ENCODE data around the gene ENAM.

ENAM gene

DNA sequence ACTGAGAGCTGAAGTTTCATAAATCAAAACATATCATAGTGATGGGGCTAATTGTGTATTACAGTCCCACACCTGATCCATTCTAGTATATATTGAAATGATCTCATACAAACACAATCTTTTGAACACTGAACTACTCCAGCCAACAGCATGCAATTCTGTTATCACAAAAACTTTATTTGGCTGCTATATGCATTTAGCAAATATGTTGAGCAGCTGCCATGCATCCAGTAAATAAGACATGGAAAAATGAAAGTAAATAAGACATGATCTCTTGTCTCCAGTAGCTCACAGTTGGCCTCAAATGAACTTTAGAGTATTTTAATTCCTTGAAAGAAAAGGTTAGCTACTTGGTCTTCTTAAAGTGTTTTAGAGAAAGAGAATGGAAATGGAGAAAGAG is 34.3 kb upstream of the ENAM start:
- DNase-seq (ENCODE audit: low read depth in 1 of 2, low spot score in 1 of 2), result no peak
- no peaks in the 10 kb centered on the region for H3K27me3 ChIP-seq (ENCODE audit: insufficient read depth, poor library complexity, severe bottlenecking)
- TF ChIP-seq SPI1 (IDR thresholded peaks at IDR 0.05; ENCODE audit: borderline replicate concordance, low read depth), result no peak
- no peak for TF ChIP-seq GABPA (IDR thresholded peaks at IDR 0.05; ENCODE audit: low read depth)
- TF ChIP-seq, protein P1, sequence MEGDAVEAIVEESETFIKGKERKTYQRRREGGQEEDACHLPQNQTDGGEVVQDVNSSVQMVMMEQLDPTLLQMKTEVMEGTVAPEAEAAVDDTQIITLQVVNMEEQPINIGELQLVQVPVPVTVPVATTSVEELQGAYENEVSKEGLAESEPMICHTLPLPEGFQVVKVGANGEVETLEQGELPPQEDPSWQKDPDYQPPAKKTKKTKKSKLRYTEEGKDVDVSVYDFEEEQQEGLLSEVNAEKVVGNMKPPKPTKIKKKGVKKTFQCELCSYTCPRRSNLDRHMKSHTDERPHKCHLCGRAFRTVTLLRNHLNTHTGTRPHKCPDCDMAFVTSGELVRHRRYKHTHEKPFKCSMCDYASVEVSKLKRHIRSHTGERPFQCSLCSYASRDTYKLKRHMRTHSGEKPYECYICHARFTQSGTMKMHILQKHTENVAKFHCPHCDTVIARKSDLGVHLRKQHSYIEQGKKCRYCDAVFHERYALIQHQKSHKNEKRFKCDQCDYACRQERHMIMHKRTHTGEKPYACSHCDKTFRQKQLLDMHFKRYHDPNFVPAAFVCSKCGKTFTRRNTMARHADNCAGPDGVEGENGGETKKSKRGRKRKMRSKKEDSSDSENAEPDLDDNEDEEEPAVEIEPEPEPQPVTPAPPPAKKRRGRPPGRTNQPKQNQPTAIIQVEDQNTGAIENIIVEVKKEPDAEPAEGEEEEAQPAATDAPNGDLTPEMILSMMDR (IDR thresholded peaks at IDR 0.05; ENCODE audit: insufficient read depth, low read length), result no peak
- TF ChIP-seq, protein P2, sequence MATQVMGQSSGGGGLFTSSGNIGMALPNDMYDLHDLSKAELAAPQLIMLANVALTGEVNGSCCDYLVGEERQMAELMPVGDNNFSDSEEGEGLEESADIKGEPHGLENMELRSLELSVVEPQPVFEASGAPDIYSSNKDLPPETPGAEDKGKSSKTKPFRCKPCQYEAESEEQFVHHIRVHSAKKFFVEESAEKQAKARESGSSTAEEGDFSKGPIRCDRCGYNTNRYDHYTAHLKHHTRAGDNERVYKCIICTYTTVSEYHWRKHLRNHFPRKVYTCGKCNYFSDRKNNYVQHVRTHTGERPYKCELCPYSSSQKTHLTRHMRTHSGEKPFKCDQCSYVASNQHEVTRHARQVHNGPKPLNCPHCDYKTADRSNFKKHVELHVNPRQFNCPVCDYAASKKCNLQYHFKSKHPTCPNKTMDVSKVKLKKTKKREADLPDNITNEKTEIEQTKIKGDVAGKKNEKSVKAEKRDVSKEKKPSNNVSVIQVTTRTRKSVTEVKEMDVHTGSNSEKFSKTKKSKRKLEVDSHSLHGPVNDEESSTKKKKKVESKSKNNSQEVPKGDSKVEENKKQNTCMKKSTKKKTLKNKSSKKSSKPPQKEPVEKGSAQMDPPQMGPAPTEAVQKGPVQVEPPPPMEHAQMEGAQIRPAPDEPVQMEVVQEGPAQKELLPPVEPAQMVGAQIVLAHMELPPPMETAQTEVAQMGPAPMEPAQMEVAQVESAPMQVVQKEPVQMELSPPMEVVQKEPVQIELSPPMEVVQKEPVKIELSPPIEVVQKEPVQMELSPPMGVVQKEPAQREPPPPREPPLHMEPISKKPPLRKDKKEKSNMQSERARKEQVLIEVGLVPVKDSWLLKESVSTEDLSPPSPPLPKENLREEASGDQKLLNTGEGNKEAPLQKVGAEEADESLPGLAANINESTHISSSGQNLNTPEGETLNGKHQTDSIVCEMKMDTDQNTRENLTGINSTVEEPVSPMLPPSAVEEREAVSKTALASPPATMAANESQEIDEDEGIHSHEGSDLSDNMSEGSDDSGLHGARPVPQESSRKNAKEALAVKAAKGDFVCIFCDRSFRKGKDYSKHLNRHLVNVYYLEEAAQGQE (IDR thresholded peaks at IDR 0.05; ENCODE audit: insufficient replicate concordance, low read depth), result no peak
- no peak for TF ChIP-seq POLR2AphosphoS5 (IDR thresholded peaks at IDR 0.05; ENCODE audit: low read depth)
- no peak overlapping the region for H3K27ac ChIP-seq (replicated peaks)
- no peak overlapping the region for H3K4me3 ChIP-seq (replicated peaks; ENCODE audit: insufficient read depth, low read length)

DNA sequence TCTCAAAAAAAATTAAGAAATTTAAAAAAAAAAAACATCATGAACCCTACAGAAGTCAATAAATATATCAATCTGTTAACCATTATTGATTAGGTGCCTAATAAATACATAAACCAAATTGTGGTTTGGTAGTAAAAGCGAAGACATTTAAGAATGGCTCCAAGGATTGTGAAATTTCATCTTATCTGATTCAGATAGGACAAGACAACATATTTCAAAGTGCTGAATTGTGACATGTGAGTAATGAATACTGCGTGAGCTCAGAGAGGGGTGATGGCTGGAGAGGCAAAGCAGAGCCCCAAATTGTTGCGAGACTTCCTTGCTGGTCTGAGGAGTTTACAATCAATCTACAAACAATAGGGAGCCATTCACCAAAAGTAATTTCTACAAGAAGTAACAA is 28.2 kb upstream of the ENAM start:
- Histone ChIP-seq H3K4me3 (replicated peaks; ENCODE audit: insufficient read depth, low read length) (no peak overlapping the region), H3K27ac (replicated peaks) (no peak overlapping the region), H3K27me3 (ENCODE audit: insufficient read depth, poor library complexity, severe bottlenecking) (no peaks in the 10 kb centered on the region)
- TF ChIP-seq, protein P1 (IDR thresholded peaks at IDR 0.05; ENCODE audit: insufficient read depth, low read length), result no peak
- TF ChIP-seq GABPA (IDR thresholded peaks at IDR 0.05; ENCODE audit: low read depth), result no peak
- TF ChIP-seq POLR2AphosphoS5 (IDR thresholded peaks at IDR 0.05; ENCODE audit: low read depth), result no peak
- TF ChIP-seq, protein P2 (IDR thresholded peaks at IDR 0.05; ENCODE audit: insufficient replicate concordance, low read depth), result no peak
- TF ChIP-seq SPI1 (IDR thresholded peaks at IDR 0.05; ENCODE audit: borderline replicate concordance, low read depth), result no peak
- DNase-seq (ENCODE audit: low read depth in 1 of 2, low spot score in 1 of 2), result no peak

DNA sequence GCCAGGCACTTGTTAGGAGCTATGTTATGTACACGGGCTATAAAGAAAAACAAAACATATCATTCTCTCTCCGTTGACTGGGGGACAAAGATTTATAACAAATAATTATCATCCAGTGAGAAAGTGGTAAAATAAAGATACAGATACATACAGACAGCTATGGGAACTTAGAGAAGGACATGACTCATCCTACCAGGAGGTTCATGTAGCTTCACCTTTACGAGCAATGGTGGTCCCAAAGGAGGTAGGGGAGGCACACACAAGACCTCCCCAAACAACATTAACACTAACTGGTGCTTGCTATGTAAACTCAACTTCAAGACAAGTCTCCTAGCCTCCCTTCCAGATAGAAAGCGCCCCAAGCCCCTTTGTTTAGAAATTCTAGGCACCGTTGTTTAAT is 27.6 kb upstream of the ENAM start:
- Histone ChIP-seq H3K27ac (replicated peaks) (no peak overlapping the region), H3K4me3 (replicated peaks; ENCODE audit: insufficient read depth, low read length) (no peak overlapping the region)
- no peak for TF ChIP-seq GABPA (IDR thresholded peaks at IDR 0.05; ENCODE audit: low read depth)
- TF ChIP-seq POLR2AphosphoS5 (IDR thresholded peaks at IDR 0.05; ENCODE audit: low read depth), result no peak

DNA sequence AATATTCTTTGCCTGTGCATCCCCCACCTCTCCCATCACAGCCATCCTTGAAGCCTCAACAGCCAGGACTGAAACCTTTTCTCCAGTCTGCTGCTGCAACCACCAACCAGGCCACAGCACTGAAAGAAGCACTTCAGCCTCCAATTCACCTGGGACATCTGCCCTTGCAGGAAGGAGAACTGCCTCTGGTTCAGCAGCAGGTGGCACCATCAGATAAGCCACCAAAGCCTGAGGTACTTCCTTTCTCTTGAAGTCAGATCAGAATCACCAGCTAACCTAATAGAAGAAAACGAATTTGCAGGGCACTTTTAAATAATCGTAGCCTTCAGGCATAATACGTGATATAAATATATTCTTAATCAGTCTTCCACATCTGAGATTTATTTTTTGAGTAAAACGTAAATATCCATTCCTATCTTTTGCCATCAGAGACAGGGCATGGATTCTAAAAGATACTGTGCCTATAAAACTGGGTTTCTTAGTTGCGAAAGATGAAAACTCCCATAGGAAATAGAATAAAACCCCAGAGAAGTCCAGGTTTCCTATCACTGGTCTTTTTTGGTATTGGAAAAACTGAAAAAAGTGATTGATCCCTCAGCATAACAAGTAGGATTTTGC is 27.0 kb upstream of the ENAM start:
- no peak overlapping the region for H3K27ac ChIP-seq (replicated peaks)
- DNase-seq (ENCODE audit: low read depth in 1 of 2, low spot score in 1 of 2), result peak; percentile 15 to 64
- H3K4me3 ChIP-seq (replicated peaks; ENCODE audit: insufficient read depth, low read length), result no peak overlapping the region
- no peaks in the 10 kb centered on the region for H3K27me3 ChIP-seq (ENCODE audit: insufficient read depth, poor library complexity, severe bottlenecking)
- no peak for TF ChIP-seq GABPA (IDR thresholded peaks at IDR 0.05; ENCODE audit: low read depth)
- peak; percentile 58; the same call in 1 of the 2 replicates for TF ChIP-seq SPI1 (IDR thresholded peaks at IDR 0.05; ENCODE audit: borderline replicate concordance, low read depth)
- TF ChIP-seq, protein P1 (IDR thresholded peaks at IDR 0.05; ENCODE audit: insufficient read depth, low read length), result peak; percentile 76
- TF ChIP-seq, protein P2 (IDR thresholded peaks at IDR 0.05; ENCODE audit: insufficient replicate concordance, low read depth), result no peak
- TF ChIP-seq POLR2AphosphoS5 (IDR thresholded peaks at IDR 0.05; ENCODE audit: low read depth), result no peak

More for the DNA sequence above, 27.6 kb upstream of the ENAM start:
- DNase-seq (ENCODE audit: low read depth in 1 of 2, low spot score in 1 of 2), result no peak
- no peaks in the 10 kb centered on the region for H3K27me3 ChIP-seq (ENCODE audit: insufficient read depth, poor library complexity, severe bottlenecking)

Data from HL-60 (cell line).